ENCODE results near the gene PRDM16.
A peak's percentile ranks its signal among the peaks of the same experiment; 100 is the strongest.

PRDM16 gene

GRCh38 chr1:3408751-3409266 is 339.8 kb downstream of the PRDM16 start:
- no peak for DNase-seq (ENCODE audit: low spot score)
- TF ChIP-seq CTCF (conservative IDR thresholded peaks at IDR 0.05; ENCODE audit: low read depth) = no peak
- ChIA-PET POLR2A (ENCODE audit: low non-redundant PET) (no interaction called here), CTCF (no interaction called here)
- no peak overlapping the region for H3K27ac ChIP-seq

- no peak for DNase-seq (ENCODE audit: low spot score)
- no peak for TF ChIP-seq CTCF (conservative IDR thresholded peaks at IDR 0.05; ENCODE audit: low read depth)
- ChIA-PET CTCF (interaction anchor here (1.1 to 1.5 kb wide), 4 partner anchors 15 to 588 kb away, joined by 3 to 8 read pairs (median 6); no protein-coding TSS in a partner anchor), POLR2A (ENCODE audit: low non-redundant PET) (no interaction called here)
- H3K27ac ChIP-seq = no peak overlapping the region
Observed at GRCh38 chr1:3409366-3410141, 340.6 kb downstream of the PRDM16 start.

DNA sequence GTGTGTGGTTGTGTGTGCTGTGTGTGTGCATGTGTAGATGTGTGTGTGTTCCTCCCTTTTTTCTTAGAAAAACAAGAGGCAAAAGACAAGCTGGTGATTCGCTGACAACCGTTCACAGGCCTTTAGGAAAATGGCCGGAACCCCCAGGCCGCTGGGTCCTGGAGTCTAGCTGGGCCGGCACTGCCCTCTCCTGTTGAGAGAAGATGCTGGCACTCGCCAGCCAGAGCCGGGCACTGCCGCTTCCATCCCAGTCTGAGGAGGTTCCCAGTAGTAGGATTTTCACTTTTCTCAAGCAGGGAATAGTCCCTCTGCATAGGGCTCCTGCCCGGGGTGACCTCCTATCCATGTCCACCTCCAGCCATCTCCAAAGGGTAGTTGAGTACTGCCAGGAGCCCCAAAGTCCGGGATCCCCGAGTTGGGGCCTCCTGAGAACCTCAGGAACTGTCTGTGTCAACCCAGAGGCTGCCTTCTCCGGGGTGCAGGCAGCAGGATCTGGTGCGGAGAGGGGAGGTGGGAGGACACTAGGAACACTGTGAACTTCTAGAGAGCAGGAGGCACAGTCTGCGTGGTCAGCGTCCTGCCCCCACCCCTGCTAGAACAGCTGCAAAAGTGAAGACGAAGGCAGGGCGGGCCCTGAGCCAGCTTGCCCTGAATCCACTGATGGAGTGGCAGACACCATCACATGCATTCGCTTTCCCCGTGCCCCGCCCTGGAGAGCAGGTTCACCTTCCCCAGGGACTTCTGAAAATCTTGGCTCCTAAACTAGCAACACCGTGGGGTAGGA is 341.3 kb downstream of the PRDM16 start:
- H3K27ac ChIP-seq = no peak overlapping the region
- TF ChIP-seq CTCF (conservative IDR thresholded peaks at IDR 0.05; ENCODE audit: low read depth) = peak; percentile 30
- CTCF ChIA-PET = interaction anchor here (0.8 to 1.5 kb wide), 5 partner anchors 14 to 588 kb away, joined by 3 to 8 read pairs (median 5); no protein-coding TSS in a partner anchor
- DNase-seq (ENCODE audit: low spot score) = peak; percentile 72
- POLR2A ChIA-PET (ENCODE audit: low non-redundant PET) = no interaction called here

GRCh38 chr1:3411806-3412205 is 342.8 kb downstream of the PRDM16 start:
- no peak for TF ChIP-seq CTCF (conservative IDR thresholded peaks at IDR 0.05; ENCODE audit: low read depth)
- ChIA-PET POLR2A (ENCODE audit: low non-redundant PET) (no interaction called here), CTCF (no interaction called here)
- no peak overlapping the region for H3K27ac ChIP-seq
- DNase-seq (ENCODE audit: low spot score) = no peak

- H3K27ac ChIP-seq = no peak overlapping the region
- CTCF ChIA-PET = no interaction called here
- POLR2A ChIA-PET (ENCODE audit: low non-redundant PET) = no interaction called here
- TF ChIP-seq CTCF (conservative IDR thresholded peaks at IDR 0.05; ENCODE audit: low read depth) = no peak
- no peak for DNase-seq (ENCODE audit: low spot score)
Observed at GRCh38 chr1:3412376-3412775, 343.4 kb downstream of the PRDM16 start.

- ChIA-PET POLR2A (ENCODE audit: low non-redundant PET) (no interaction called here), CTCF (no interaction called here)
- no peak overlapping the region for H3K27ac ChIP-seq
- DNase-seq (ENCODE audit: low spot score) = no peak
- TF ChIP-seq CTCF (conservative IDR thresholded peaks at IDR 0.05; ENCODE audit: low read depth) = no peak
Observed at GRCh38 chr1:3413975-3414710, 345.1 kb downstream of the PRDM16 start.
